RWPE2 (cell line): ENCODE results near the gene DENND1A.

Experiments
- ATAC-seq: fragments of 200-7000 bp; cut with Tn5 transposase; 3 replicates; pipeline ENCODE4 v1.9.1; 2021; ENCODE audit warnings: low read depth
- DNase-seq: peaks from one replicate; pipeline ENCODE4 v3.0.0-alpha.2; 2020; ENCODE audit warnings: low spot score
- H3K27ac ChIP-seq: fragments of 450-650 bp; 2 replicates; pipeline ENCODE4 v1.5.1; 2017; ENCODE audit warnings: mild to moderate bottlenecking; ENCODE audit not compliant: poor library complexity, severe bottlenecking
- H3K27me3 ChIP-seq: fragments of 250-450 bp; sonication (Bioruptor Pico); 2 replicates; pipeline ENCODE4 v1.5.1; 2021; ENCODE audit warnings: mild to moderate bottlenecking, moderate library complexity; ENCODE audit not compliant: insufficient read depth, poor library complexity, severe bottlenecking
- H3K36me3 ChIP-seq: fragments of 250-450 bp; sonication (Bioruptor Pico); 2 replicates; pipeline ENCODE4 v1.5.1; 2020; ENCODE audit warnings: low read depth, mild to moderate bottlenecking, moderate library complexity
- H3K4me1 ChIP-seq: fragments of 250-450 bp; sonication (Bioruptor Pico); 2 replicates; pipeline ENCODE4 v1.5.1; 2021; ENCODE audit warnings: mild to moderate bottlenecking, moderate library complexity; ENCODE audit not compliant: insufficient read depth, poor library complexity, severe bottlenecking
- H3K4me3 ChIP-seq: fragments of 250-450 bp; sonication (Bioruptor Pico); 2 replicates; pipeline ENCODE4 v1.5.1; 2021; ENCODE audit warnings: mild to moderate bottlenecking, moderate library complexity; ENCODE audit not compliant: severe bottlenecking
- H3K9me3 ChIP-seq: fragments of 250-450 bp; sonication (Bioruptor Pico); 2 replicates; pipeline ENCODE4 v1.5.1; 2021; ENCODE audit warnings: mild to moderate bottlenecking, moderate library complexity; ENCODE audit not compliant: severe bottlenecking
- CTCF ChIP-seq: fragments of 450-650 bp; IDR thresholded peaks from one replicate; pipeline ENCODE4 v1.5.1; 2017; ENCODE audit warnings: mild to moderate bottlenecking, moderate library complexity; ENCODE audit not compliant: poor library complexity, severe bottlenecking

The DENND1A gene

GRCh38 chr9:123359106-123359505, 570.8 kb downstream of the DENND1A start:
- Histone ChIP-seq H3K27me3 (no peaks in the 10 kb centered on the region), H3K36me3 (no peaks in the 10 kb centered on the region), H3K27ac (no peak overlapping the region), H3K4me3 (no peak overlapping the region), H3K9me3 (no peaks in the 10 kb centered on the region), H3K4me1 (no peaks in the 10 kb centered on the region)
- DNase-seq (no peak), ATAC-seq (no peak)
- TF ChIP-seq CTCF: no peak

DNA sequence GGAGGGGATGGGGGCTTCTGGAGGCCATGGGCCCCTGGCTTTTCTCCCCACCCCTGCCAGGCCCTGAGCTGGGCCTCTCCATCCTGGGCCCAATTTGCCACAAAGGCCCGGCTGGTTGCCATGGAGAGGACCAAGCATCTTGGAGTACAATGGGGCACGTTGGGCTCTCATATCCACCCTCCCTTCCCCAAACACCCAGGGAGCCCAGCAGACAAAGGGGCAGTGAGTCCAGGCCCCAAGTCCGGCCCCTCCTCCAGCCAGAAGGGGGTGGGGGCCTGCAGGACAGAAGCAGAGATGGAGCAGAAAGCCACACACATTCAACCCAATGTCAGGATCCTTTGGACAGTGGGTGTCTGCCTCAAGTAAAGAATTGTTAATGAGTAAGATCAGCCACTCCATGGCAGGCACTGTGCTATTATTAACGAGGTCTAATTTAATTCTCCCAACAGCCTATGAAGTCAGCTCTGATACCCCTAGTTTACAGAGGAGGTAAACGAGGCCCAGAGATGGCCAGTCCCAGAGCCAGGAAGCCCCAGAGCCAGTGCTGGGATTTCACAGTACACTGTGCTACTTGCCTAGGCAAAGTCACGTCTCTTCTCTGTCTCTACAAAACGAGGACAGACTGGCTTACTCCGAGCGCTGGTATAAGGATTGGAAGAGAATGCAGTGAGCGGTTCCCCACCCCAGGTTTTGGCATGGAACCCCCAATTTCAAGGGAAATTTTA, 571.6 kb downstream of the DENND1A start:
- H3K9me3 ChIP-seq: no peaks in the 10 kb centered on the region
- ATAC-seq: no peak
- no peak overlapping the region for H3K27ac ChIP-seq
- no peaks in the 10 kb centered on the region for H3K36me3 ChIP-seq
- H3K4me1 ChIP-seq: no peaks in the 10 kb centered on the region
- H3K4me3 ChIP-seq: no peak overlapping the region
- no peak for TF ChIP-seq CTCF
- no peak for DNase-seq
- no peaks in the 10 kb centered on the region for H3K27me3 ChIP-seq

DNA sequence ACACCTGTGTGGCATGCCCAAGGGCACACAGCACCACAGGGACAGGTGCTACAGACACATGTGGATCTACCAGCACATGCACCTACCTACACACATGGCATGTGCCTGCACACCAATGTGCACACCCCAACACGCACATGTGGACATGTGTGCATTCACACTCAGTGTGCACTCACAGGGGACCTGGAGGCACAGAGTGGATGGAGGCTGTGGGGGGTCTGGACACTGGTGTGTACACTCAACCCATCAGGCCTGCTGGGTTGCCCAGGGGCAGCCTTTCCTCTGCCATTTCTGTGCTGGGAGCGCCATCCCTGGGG, 572.2 kb downstream of the DENND1A start:
- Histone ChIP-seq H3K4me3 (no peak overlapping the region), H3K36me3 (no peaks in the 10 kb centered on the region), H3K4me1 (no peaks in the 10 kb centered on the region), H3K27me3 (no peaks in the 10 kb centered on the region), H3K27ac (no peak overlapping the region), H3K9me3 (no peaks in the 10 kb centered on the region)
- no peak for TF ChIP-seq CTCF
- no peak for DNase-seq
- no peak for ATAC-seq

GRCh38 chr9:123356851-123357742, 572.8 kb downstream of the DENND1A start:
- no peak overlapping the region for H3K4me3 ChIP-seq
- no peak for DNase-seq
- TF ChIP-seq CTCF: no peak
- no peak overlapping the region for H3K27ac ChIP-seq
- ATAC-seq: no peak
- H3K9me3 ChIP-seq: no peaks in the 10 kb centered on the region
- H3K36me3 ChIP-seq: no peaks in the 10 kb centered on the region
- no peaks in the 10 kb centered on the region for H3K27me3 ChIP-seq
- H3K4me1 ChIP-seq: no peaks in the 10 kb centered on the region
